ENCODE measurements around the gene CXCL3.
"Not testable (repeated sequence)": the region's sequence is repeated elsewhere in the genome, so short reads cannot be mapped to it uniquely, and the experiment has no call there.

CXCL3 gene

DNA sequence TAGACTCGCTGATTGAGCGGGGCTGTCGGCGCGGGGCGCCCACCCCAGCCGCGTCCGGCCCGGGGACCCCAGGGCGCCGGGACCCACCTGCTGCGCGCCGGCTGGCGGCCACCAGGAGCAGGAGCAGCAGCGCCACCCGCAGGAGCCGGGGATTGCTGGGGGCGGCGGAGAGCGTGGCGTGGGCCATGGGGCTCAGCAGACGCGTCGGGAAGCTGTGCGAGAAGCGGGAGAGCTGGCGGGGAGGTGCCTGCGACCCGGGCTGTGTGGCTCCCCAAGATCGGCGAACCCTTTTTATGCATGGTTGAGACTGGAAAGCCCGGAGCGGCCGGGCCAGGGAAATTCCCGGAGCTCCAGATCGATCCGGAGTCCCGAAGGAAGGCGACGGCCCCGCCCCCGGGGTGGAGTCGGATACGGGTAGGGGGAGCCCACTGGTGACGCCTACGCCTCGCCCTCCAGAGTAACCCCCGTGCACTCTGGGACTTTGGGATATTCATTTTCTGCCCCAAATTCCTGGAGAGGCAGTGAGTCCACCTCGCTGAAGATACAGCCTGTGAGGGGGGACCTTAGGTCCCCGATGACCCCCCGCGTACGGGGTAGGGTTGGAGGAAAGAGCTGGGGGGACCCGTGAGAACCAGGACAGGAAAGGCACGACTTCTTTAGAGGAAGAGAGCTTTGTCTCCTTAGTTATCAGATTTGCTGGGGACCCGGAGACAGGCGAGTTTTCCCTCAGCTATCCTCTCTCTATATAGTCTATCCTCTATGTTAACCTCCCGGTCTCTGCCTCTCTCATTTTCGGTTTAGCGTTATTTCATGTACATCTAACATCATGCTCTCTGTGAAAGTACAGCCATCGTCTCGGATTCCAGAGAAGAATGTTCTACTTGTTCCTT is at the start of gene CXCL3:
TSS of gene CXCL3 (minus strand) at position 265 of the 890 bp plus-strand sequence. CDS start at position 187, 78 bp downstream.
- DNase-seq (ENCODE audit: low read depth in 1 of 2, low spot score in 1 of 2) = peak in 1 of 2 experiments; percentile 5
- in situ Hi-C loops (cut with HindIII; ENCODE audit: low pct_unique_long_range_greater_than_20kb, low sequenced_read_pairs) = no loop called here

DNA sequence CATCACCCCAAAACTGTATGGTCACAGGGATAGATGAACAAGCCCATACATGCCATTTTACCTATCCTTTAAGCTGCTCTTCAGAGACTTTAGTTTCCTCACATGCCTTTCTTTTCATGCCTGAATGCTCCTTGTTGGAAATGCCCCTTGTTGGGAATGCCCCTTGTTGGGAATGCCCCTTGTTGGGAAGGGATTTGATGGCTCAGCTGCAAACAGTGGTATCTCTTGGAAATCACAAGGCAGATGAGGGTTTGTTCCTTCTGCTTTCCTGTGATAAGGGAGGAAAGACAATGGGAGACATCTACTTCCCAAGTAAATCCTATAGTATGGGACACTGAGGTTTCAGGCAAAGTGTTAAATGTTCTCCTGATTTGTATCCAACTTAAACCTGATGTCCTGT is 49.0 kb upstream of the CXCL3 start:
- no peak for TF ChIP-seq JUND (IDR thresholded peaks at IDR 0.05; ENCODE audit: low read depth)
- in situ Hi-C loops (cut with HindIII; ENCODE audit: low pct_unique_long_range_greater_than_20kb, low sequenced_read_pairs) = no loop called here

More for the DNA sequence above, at the start of gene CXCL3:
- TF ChIP-seq JUND (IDR thresholded peaks at IDR 0.05; ENCODE audit: low read depth) = no peak

DNA sequence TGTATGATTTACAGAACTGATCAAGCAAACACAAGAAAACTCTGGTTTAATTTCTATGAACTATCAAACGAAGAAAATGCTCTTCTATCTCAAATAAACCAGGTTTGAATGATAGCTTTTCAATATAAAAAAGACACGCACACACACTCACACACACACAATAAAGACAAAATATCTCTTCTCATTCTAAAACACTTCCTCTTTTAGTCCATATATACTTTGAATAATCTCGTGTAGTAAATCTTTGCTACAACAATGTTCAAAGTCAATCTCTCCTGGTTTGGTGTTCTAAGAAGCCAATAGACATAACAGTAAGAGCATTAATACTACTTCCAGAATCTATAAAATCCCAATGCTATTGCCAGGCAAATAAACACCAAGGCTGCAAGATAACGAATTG is 47.2 kb upstream of the CXCL3 start:
- in situ Hi-C loops (cut with HindIII; ENCODE audit: low pct_unique_long_range_greater_than_20kb, low sequenced_read_pairs) = no loop called here
- no peak for TF ChIP-seq JUND (IDR thresholded peaks at IDR 0.05; ENCODE audit: low read depth)
- DNase-seq (ENCODE audit: low read depth in 1 of 2, low spot score in 1 of 2) = no peak

More for the DNA sequence above, 49.0 kb upstream of the CXCL3 start:
- no peak for DNase-seq (ENCODE audit: low read depth in 1 of 2, low spot score in 1 of 2)

DNA sequence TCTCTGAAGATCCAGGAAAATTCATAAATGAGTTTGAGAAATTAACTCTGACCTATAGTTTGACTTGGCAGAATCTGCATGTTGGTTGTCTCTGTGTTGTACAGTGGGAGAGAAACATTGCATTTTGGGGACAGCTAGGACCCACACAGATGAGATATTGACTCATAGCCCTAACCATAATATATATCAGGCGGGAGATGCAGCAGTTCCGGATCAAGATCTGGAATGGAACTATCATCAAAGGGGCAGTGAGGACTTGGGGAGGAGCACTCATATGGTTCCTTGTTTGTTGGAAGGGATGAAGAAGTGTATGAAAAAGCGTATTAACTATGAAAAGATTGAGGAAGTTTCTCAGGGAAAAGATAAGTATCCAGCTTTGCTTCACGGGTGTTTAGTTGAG is 46.5 kb upstream of the CXCL3 start:
- no peak for TF ChIP-seq JUND (IDR thresholded peaks at IDR 0.05; ENCODE audit: low read depth)
- no peak for DNase-seq (ENCODE audit: low read depth in 1 of 2, low spot score in 1 of 2)
- in situ Hi-C loops (cut with HindIII; ENCODE audit: low pct_unique_long_range_greater_than_20kb, low sequenced_read_pairs) = no loop called here

DNA sequence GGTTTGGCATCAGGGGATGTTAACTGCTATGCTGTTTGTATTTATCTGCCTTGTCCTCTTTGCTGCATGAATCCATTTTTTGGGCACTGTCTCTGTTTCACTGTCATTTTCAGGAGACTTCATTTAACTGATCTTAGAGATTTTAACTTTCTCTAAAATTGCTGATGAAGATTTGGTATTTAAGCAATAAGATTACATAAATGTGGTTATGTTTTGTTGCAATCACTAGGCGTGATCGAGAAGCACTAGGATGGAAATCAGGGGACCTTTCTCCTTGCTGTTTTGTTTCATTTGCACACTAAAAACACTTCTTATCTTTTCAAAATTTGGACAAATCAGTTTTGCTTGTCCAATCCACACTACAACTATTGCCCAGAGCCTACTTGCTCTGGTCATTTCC is 45.1 kb upstream of the CXCL3 start:
- no peak for DNase-seq (ENCODE audit: low read depth in 1 of 2, low spot score in 1 of 2)
- no peak for TF ChIP-seq JUND (IDR thresholded peaks at IDR 0.05; ENCODE audit: low read depth)
- in situ Hi-C loops (cut with HindIII; ENCODE audit: low pct_unique_long_range_greater_than_20kb, low sequenced_read_pairs) = no loop called here

DNA sequence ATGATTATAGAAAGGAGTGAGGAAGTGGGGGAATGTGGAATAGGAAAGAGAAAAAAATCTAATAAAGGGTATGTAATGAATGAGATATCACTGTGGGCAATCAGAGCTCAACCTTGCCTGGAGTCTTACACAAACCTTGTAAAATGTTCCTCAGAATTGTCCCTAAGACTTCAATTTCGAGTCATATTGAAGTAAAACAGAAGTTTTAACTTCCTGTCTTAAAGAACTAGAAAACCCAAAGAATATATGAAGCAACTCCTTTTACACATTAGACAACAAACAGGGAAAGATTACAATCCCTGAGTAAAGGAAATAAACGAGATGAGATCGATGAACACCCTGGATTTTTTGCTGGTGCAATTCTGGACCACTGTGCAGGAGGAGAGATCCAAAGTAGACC is 42.5 kb upstream of the CXCL3 start:
- in situ Hi-C loops (cut with HindIII; ENCODE audit: low pct_unique_long_range_greater_than_20kb, low sequenced_read_pairs) = no loop called here
- no peak for DNase-seq (ENCODE audit: low read depth in 1 of 2, low spot score in 1 of 2)
- TF ChIP-seq JUND (IDR thresholded peaks at IDR 0.05; ENCODE audit: low read depth) = no peak

DNA sequence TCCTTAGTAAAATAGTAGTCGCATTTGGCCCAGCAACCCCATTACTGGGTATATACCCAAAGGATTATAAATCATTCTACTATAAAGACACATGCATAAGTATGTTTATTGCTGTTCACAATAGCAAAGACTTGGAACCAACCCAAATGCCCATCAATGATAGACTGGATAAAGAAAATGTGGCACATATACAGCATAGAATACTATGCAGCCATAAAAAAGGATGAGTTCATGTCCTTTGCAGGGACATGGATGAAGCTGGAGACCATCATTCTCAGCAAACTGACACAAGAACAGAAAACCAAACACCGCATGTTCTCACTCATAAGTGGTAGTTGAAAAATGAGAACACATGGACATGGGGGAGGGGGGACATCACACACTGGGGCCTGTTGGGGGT is 41.9 kb upstream of the CXCL3 start:
- in situ Hi-C loops (cut with HindIII; ENCODE audit: low pct_unique_long_range_greater_than_20kb, low sequenced_read_pairs); DNase-seq (ENCODE audit: low read depth in 1 of 2, low spot score in 1 of 2): not testable (repeated sequence)

DNA sequence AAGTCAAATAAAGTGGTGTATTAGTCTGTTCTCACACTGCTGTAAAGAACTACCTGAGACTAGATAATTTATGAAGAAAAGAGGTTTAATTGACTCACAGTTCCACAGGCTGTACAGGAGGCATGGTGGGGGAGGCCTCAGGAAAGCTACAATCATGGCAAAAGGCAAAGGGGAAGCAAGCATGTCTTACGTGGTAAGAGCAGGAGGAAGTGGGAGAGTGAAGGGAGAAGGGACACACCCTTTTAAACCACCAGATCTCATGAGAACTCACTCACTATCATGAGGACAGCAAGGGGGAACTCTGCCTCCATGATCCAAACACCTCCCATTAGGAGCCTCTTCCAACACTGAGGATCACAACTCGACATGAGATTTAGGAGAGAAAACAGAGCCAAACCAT is 40.5 kb upstream of the CXCL3 start:
- DNase-seq (ENCODE audit: low read depth in 1 of 2, low spot score in 1 of 2); in situ Hi-C loops (cut with HindIII; ENCODE audit: low pct_unique_long_range_greater_than_20kb, low sequenced_read_pairs): not testable (repeated sequence)

DNA sequence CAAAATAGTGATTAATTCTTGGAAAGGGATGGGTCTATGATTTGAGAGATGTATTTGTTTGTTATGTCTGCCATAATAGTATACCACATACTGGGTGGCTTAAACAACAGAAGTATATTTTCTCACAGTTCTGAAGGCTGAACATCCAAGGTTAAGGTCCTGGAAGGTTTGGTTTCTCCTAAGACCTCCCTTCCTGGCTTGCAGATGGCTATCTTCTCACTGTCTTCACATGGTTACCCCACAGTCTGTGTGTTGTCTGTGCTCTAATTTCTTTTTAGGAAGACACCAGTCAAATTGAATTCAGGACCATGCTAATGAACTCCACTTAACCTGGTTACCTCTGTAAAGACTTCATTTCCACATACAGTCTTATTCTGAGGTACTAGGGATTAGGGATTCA is 34.9 kb upstream of the CXCL3 start:
- in situ Hi-C loops (cut with HindIII; ENCODE audit: low pct_unique_long_range_greater_than_20kb, low sequenced_read_pairs) = no loop called here
- TF ChIP-seq JUND (IDR thresholded peaks at IDR 0.05; ENCODE audit: low read depth) = no peak
- DNase-seq (ENCODE audit: low read depth in 1 of 2, low spot score in 1 of 2) = no peak

DNA sequence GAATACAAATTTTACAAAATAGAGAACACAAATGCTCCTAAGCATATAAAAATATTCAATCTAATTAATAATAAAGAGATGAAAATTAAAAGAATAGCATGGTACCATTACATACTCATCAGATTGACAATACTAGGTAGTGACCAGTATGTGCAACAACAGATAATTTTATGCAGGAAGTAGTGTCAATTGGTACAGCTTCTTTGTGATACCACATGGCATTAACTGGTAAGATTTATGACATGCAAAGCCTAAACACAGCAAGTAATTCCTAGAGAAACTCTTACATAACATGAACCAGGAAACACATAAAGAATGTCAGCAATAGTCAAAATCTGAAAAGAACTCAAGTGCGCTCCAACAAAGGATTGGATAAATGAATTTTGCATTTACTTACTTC is 34.2 kb upstream of the CXCL3 start:
- in situ Hi-C loops (cut with HindIII; ENCODE audit: low pct_unique_long_range_greater_than_20kb, low sequenced_read_pairs) = no loop called here
- no peak for TF ChIP-seq JUND (IDR thresholded peaks at IDR 0.05; ENCODE audit: low read depth)
- no peak for DNase-seq (ENCODE audit: low read depth in 1 of 2, low spot score in 1 of 2)

DNA sequence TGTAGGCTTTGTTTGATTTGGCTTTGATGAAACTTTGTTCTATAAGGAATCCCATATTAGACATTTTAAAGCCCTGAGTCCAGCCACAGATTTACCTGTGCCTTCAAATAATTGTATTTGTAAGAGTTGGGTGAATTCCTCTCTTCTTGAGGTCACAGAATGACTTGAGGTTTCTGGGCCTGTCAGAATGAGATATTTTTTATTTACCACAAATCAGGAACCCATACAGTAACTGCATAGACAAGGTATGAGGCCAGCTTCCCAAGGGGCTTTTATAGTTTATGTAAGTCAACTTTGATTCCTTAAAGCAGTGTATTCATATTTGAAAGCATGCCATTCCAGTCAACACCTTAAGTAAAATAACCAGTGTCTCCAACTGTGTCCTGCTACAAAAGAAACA is 29.1 kb upstream of the CXCL3 start:
- in situ Hi-C loops (cut with HindIII; ENCODE audit: low pct_unique_long_range_greater_than_20kb, low sequenced_read_pairs) = no loop called here
- DNase-seq (ENCODE audit: low read depth in 1 of 2, low spot score in 1 of 2) = no peak
- no peak for TF ChIP-seq JUND (IDR thresholded peaks at IDR 0.05; ENCODE audit: low read depth)

DNA sequence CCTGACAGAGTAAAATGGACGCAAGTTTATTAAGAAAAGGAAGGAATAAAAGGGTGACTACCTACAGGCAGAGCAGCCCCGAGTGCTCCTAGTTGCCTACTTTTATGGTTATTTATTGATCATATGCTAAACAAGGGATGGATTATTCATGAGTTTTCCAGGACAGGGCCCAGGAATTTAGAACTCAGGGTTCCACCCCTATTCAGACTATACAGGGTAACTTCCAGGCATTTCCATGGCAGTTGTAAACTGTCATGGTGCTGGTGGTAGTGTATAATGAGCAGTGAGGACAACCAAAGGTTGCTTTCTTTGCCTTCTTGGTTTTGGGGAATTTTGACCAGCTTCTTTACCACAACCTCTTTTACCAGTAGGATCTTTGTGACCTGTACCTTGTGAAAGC is 27.7 kb upstream of the CXCL3 start:
- no peak for TF ChIP-seq JUND (IDR thresholded peaks at IDR 0.05; ENCODE audit: low read depth)
- in situ Hi-C loops (cut with HindIII; ENCODE audit: low pct_unique_long_range_greater_than_20kb, low sequenced_read_pairs) = no loop called here
- DNase-seq (ENCODE audit: low read depth in 1 of 2, low spot score in 1 of 2) = no peak

DNA sequence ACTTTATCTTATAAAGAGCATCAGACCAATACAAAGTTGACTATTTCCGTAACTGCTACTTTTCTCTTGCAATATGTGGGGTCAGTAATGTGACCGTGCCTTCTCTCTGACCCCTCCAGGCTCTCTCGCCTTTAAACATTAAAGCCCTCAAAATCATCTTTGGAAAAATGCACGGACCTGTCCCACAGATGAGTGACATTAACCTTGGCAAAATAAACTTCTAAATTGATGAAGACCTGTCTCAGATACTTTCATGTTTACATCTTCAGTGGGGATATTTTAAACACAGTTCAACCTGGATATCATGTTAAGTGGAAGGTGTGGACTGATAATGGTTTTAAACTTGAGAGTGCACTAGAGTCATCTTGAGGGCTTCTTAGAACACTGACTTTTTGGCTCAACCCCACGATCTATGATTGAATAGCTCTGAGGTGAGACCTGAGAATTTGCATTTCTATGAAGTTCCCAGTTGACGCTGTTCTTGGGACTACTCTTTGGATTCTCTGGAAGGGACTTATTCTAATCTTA is 26.7 kb upstream of the CXCL3 start:
- DNase-seq (ENCODE audit: low read depth in 1 of 2, low spot score in 1 of 2) = no peak
- TF ChIP-seq JUND (IDR thresholded peaks at IDR 0.05; ENCODE audit: low read depth) = no peak
- in situ Hi-C loops (cut with HindIII; ENCODE audit: low pct_unique_long_range_greater_than_20kb, low sequenced_read_pairs) = no loop called here
